Parathyroid adenoma (tissue), 2 donors: ENCODE data around the gene AGPAT2.

ENCODE experiments used
- H2AFZ ChIP-seq: fragments of 300-600 bp; sonication (generic); one replicate; pipeline ENCODE4 v1.7.0; 2017; ENCODE audit warnings: antibody characterized with exemption, mild to moderate bottlenecking
- H3K27ac ChIP-seq: fragments of 300-600 bp; sonication (generic); one replicate; pipeline ENCODE4 v1.7.0; 2017
- H3K27me3 ChIP-seq: fragments of 300-600 bp; sonication (generic); one replicate; pipeline ENCODE4 v1.7.0; 2017; ENCODE audit warnings: low read length; ENCODE audit not compliant: control insufficient read depth, insufficient read depth
- H3K36me3 ChIP-seq: fragments of 300-600 bp; sonication (generic); one replicate; pipeline ENCODE4 v1.7.0; 2017; ENCODE audit warnings: low read length; ENCODE audit not compliant: control insufficient read depth, insufficient read depth
- H3K4me1 ChIP-seq: fragments of 300-600 bp; sonication (generic); one replicate; pipeline ENCODE4 v1.7.0; 2017; ENCODE audit warnings: control low read depth
- H3K4me2 ChIP-seq: fragments of 300-600 bp; sonication (generic); one replicate; pipeline ENCODE4 v1.7.0; 2017; ENCODE audit warnings: low read length
- H3K4me3 ChIP-seq: fragments of 300-600 bp; sonication (generic); one replicate; pipeline ENCODE4 v1.7.0; 2017; ENCODE audit warnings: low read depth, low read length
- H3K79me2 ChIP-seq: fragments of 300-600 bp; sonication (generic); one replicate; pipeline ENCODE4 v1.7.0; 2017; ENCODE audit warnings: control low read depth
- H3K9ac ChIP-seq: fragments of 300-600 bp; sonication (generic); one replicate; pipeline ENCODE4 v1.7.0; 2017; ENCODE audit warnings: mild to moderate bottlenecking
- H3K9me3 ChIP-seq: fragments of 300-600 bp; sonication (generic); one replicate; pipeline ENCODE4 v1.7.0; 2017; ENCODE audit warnings: low read length; ENCODE audit not compliant: control insufficient read depth
- TF ChIP-seq, protein P1 (sequence below): fragments of 300-600 bp; sonication (generic); IDR thresholded peaks from one replicate; pipeline ENCODE4 v1.7.0; 2017; ENCODE audit warnings: antibody characterized with exemption, mild to moderate bottlenecking
- donor health status: primary hyperparathyroidism.

The AGPAT2 gene

DNA sequence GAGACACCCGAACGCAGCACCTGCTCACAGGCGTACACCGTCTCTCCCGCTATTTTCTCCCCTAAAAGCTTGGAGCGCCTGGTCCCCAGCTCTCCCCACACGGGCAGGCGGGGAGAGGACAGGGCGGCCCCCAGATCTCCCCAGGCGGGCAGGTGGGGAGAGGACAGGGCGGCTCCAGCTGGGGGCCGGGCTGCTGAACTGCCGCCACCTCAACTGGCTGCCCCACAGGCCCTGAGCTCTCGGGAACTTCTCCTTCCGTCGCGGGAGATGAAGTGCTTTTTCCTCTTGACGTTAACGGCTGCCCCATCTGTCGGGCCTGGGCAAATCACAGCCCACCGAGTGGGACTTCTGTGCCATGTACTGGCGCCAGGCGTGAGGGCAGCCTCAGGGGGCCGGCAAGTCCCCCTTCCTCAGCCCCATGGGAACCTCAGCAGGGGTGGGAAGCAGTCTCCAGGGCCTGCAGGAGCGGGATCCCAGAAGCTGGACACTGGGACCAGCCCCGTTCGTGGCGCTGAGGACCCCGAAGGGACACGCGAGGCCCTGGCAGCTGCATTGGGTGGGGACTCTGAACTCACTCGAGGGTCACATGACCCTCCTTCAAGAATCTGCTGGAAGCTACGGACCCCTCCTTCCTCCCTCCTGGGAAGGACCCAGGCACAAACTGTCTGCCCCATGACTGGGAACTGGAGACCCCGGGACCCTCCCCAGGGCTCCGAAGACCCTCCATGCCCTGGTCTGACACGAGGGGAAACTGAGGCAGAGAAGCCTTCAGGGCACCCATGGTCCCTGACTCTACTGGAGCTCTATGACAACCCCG is 30.3 kb downstream of the AGPAT2 start:
- Histone ChIP-seq H3K4me1 (no peaks in the 10 kb centered on the region), H3K9me3 (no peaks in the 10 kb centered on the region), H3K79me2 (no peaks in the 10 kb centered on the region), H3K27me3 (no peaks in the 10 kb centered on the region), H3K4me2 (no peak overlapping the region), H3K36me3 (no peaks in the 10 kb centered on the region), H3K27ac (peak overlapping the region; percentile 64), H2AFZ (no peak overlapping the region), H3K9ac (no peak overlapping the region), H3K4me3 (peak overlapping the region; percentile 22)
- TF ChIP-seq, protein P1, sequence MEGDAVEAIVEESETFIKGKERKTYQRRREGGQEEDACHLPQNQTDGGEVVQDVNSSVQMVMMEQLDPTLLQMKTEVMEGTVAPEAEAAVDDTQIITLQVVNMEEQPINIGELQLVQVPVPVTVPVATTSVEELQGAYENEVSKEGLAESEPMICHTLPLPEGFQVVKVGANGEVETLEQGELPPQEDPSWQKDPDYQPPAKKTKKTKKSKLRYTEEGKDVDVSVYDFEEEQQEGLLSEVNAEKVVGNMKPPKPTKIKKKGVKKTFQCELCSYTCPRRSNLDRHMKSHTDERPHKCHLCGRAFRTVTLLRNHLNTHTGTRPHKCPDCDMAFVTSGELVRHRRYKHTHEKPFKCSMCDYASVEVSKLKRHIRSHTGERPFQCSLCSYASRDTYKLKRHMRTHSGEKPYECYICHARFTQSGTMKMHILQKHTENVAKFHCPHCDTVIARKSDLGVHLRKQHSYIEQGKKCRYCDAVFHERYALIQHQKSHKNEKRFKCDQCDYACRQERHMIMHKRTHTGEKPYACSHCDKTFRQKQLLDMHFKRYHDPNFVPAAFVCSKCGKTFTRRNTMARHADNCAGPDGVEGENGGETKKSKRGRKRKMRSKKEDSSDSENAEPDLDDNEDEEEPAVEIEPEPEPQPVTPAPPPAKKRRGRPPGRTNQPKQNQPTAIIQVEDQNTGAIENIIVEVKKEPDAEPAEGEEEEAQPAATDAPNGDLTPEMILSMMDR, result no peak

DNA sequence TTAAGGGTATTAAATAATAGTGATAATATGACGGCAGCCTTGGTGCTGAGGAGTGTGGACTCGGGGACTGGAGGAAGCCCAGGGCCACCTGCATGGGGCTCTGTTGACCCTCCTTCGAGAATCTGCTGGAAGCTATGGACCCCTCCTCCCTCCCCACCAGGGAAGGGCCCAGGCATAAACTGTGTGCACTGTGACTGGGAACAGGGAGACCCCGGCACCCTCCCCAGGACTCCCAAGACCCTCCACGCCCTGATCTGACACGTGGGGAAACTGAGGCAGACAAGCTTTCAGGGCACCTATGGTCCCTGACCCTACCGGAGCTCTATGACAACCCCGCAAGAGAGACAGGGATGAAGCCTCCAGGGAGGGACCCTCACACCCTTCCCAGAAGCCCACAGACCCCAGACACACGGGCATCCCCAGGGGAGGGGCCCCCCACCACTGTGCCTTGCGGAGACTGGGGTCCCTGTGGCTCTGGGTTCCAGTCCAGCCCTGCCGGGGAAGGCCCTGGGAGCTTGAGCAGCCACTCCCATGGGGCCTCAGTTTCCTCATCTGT is 31.0 kb downstream of the AGPAT2 start:
- Histone ChIP-seq H3K4me3 (peak overlapping the region; percentile 22), H3K27me3 (no peaks in the 10 kb centered on the region), H2AFZ (no peak overlapping the region), H3K27ac (peak overlapping the region; percentile 64), H3K4me2 (peak overlapping the region; percentile 44), H3K9ac (no peak overlapping the region), H3K36me3 (no peaks in the 10 kb centered on the region), H3K9me3 (no peaks in the 10 kb centered on the region), H3K79me2 (no peaks in the 10 kb centered on the region), H3K4me1 (no peaks in the 10 kb centered on the region)
- TF ChIP-seq, protein P1, result no peak

DNA sequence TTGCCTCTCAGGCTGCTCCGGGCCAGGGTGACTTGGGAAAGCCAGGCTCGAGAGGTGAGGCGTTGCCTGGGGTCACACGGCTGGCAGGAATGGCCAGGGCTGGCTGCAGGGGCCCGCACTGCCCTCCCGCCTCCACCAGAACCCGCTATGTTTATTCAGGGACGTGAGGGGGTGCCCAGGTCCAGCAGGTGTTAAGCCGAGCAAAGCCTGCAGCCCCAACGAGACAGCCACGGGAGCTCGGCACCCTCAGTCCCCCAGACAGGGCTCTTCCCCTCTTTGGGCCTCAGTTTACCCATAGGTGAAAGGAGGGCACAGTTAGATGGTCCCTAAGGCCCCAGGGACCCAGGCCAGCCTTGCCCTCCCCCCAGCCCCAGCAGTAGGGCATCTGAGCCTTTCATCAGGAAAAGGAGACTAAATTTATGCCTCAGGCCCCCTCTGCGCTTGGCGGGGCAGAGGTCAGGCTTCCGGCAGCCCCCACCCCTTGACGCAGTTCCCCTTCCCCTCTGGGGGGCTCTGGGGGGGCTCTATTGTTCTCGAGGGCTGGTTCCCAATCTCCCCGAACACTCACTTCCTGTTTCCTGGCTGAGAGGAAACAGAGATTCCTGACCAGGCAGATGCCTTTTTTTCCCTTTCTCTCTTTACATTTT is 31.6 kb downstream of the AGPAT2 start:
- Histone ChIP-seq H2AFZ (no peak overlapping the region), H3K9me3 (no peaks in the 10 kb centered on the region), H3K27ac (peak overlapping the region; percentile 64), H3K9ac (no peak overlapping the region), H3K4me1 (no peaks in the 10 kb centered on the region), H3K4me2 (no peak overlapping the region), H3K79me2 (no peaks in the 10 kb centered on the region), H3K4me3 (no peak overlapping the region), H3K36me3 (no peaks in the 10 kb centered on the region), H3K27me3 (no peaks in the 10 kb centered on the region)
- TF ChIP-seq, protein P1, result no peak

DNA sequence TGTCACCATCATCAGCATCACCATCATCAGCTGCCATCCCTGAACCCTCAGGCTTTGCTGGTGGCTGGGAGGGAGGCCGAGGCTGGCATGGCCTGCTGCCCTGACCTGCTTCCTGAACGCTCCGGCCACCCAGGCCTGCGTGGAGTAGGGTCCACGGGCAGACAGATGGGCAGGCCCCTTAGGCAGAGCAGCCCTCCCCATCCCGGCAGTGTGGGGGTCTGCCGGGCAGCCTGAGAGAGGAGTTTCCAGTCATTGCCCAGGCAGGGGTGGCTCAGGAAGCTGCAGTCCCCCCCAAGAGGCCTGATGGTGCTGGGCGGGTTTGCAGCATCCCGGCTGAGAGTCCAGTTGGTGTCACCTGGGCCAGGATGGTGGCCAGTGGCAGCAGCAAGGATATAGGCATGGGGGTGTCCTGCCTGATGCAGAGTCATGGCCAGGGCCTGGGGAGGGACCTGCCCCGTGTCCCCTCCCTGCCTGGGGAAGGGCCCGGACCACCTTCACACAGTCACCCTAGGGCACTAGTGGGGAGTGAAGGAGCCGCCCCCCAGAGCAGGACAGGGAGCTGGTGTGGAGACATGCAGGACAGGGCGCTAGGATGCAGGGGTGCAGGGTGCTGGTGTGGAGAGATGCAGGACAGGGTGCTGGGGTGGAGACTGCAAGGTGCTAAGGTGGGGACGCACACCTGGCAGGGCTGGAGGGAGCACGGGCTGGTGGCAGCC is 32.3 kb downstream of the AGPAT2 start:
- H3K79me2 ChIP-seq, result no peaks in the 10 kb centered on the region
- no peak overlapping the region for H3K4me3 ChIP-seq
- no peaks in the 10 kb centered on the region for H3K9me3 ChIP-seq
- no peak overlapping the region for H3K9ac ChIP-seq
- no peaks in the 10 kb centered on the region for H3K4me1 ChIP-seq
- H3K4me2 ChIP-seq, result no peak overlapping the region
- H3K27ac ChIP-seq, result peak overlapping the region; percentile 53
- H2AFZ ChIP-seq, result no peak overlapping the region
- no peaks in the 10 kb centered on the region for H3K27me3 ChIP-seq
- TF ChIP-seq, protein P1, result no peak
- no peaks in the 10 kb centered on the region for H3K36me3 ChIP-seq
